ENCODE results near the gene CYLD.

The CYLD gene

GRCh38 chr16:50848755-50849514 is 107.0 kb downstream of the CYLD start:
- no peak for TF ChIP-seq CTCF (IDR thresholded peaks at IDR 0.05; ENCODE audit: insufficient read depth, low read length, poor library complexity, severe bottlenecking)
- H3K36me3 ChIP-seq (ENCODE audit: control insufficient read depth, insufficient read depth, low read length), result no peaks in the 10 kb centered on the region
- H3K27me3 ChIP-seq (replicated peaks; ENCODE audit: control insufficient read depth, insufficient read depth, low read length), result no peaks in the 10 kb centered on the region; the same call in 1 of the 2 replicates
- H3K4me3 ChIP-seq (replicated peaks; ENCODE audit: low read depth, low read length), result no peak overlapping the region
- no peak for DNase-seq (ENCODE audit: extremely low read depth, insufficient read length)
